ENCODE measurements around the gene PCK2.

The PCK2 gene

GRCh38 chr14:24060984-24061913 lies 32.9 kb upstream of the PCK2 start:
- DNase-seq (ENCODE audit: low read depth): no peak

GRCh38 chr14:24062216-24062980 lies 31.7 kb upstream of the PCK2 start:
- DNase-seq (ENCODE audit: low read depth): no peak

GRCh38 chr14:24063263-24063836 lies 30.8 kb upstream of the PCK2 start:
- no peak for DNase-seq (ENCODE audit: low read depth)

GRCh38 chr14:24064091-24064795 lies 29.9 kb upstream of the PCK2 start:
- no peak for DNase-seq (ENCODE audit: low read depth)

GRCh38 chr14:24064856-24065255 lies 29.3 kb upstream of the PCK2 start:
- DNase-seq (ENCODE audit: low read depth): no peak

GRCh38 chr14:24065408-24065807 lies 28.7 kb upstream of the PCK2 start:
- DNase-seq (ENCODE audit: low read depth): no peak

GRCh38 chr14:24066496-24067132 lies 27.5 kb upstream of the PCK2 start:
- no peak for DNase-seq (ENCODE audit: low read depth)

GRCh38 chr14:24067133-24068082 lies 26.7 kb upstream of the PCK2 start:
- no peak for DNase-seq (ENCODE audit: low read depth)

GRCh38 chr14:24068711-24069410 lies 25.2 kb upstream of the PCK2 start:
- no peak for DNase-seq (ENCODE audit: low read depth)

- no peak for DNase-seq (ENCODE audit: low read depth)
These were observed 24.7 kb upstream of the PCK2 start for GRCh38 chr14:24069411-24069735.

- no peak for DNase-seq (ENCODE audit: low read depth)
These were observed 23.6 kb upstream of the PCK2 start for GRCh38 chr14:24070285-24071143.

GRCh38 chr14:24071144-24071697 lies 22.9 kb upstream of the PCK2 start, which contains the start of gene CPNE6:
TSS of gene CPNE6 (plus strand) at chr14:24071562. CDS start at chr14:24072937, 1,375 bp downstream.
- no peak for DNase-seq (ENCODE audit: low read depth)

GRCh38 chr14:24071836-24072430 lies 22.2 kb upstream of the PCK2 start:
- DNase-seq (ENCODE audit: low read depth): no peak

GRCh38 chr14:24072436-24072835 lies 21.7 kb upstream of the PCK2 start:
- no peak for DNase-seq (ENCODE audit: low read depth)

GRCh38 chr14:24072881-24073877 lies 20.9 kb upstream of the PCK2 start:
- no peak for DNase-seq (ENCODE audit: low read depth)

GRCh38 chr14:24074625-24075484 lies 19.3 kb upstream of the PCK2 start:
- no peak for DNase-seq (ENCODE audit: low read depth)

All from activated T-cell treated with anti-CD3 and anti-CD28 coated beads for 1 hour (primary cell).